Measurements from ENCODE around the gene MKRN2.
"Not testable (repeated sequence)": the region's sequence is repeated elsewhere in the genome, so short reads cannot be mapped to it uniquely, and the experiment has no call there.

Gene MKRN2

GRCh38 chr3:12591456-12591855 is 34.6 kb downstream of the MKRN2 start:
- no peak for DNase-seq

GRCh38 chr3:12591997-12592715 is 35.3 kb downstream of the MKRN2 start:
- DNase-seq = no peak

DNA sequence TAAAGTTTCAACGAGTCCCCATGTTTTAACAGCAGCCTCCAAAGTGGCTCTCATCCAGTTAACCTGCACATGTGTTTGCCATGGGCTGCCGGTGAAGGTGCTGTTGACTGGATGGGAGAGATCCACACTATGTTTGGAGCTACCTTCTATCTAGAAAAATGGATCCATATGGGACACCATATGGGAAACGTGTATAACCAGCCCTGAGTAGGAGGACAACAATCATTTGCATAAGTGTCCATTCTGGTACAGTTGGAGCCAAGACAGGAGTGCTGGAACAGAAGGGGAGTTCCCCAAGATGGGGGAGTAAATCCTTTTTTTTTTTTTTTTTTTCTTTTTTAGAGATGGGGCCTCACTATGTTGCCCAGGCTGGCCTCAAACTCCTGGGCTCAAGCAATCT is 36.6 kb downstream of the MKRN2 start:
- no peak for DNase-seq

DNA sequence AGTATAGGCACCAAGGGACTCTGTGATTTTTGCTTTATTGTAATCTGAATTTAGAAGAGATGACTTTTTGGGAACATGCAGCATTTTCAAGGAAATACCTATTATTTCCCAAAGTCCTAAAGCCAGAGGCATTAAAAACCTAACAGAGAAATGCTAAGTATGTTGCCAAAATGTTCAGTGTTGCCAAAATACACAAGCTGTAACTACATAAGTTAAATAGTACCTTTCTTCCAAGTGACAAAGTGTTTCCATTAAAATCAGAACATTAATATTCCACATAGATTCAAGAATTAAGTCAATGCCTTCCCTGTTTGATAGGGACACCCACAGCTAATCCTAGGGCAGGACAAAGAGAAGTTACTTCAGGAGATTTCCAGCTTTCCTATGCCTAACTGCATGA is 42.0 kb downstream of the MKRN2 start:
- no peak for DNase-seq

- no peak for DNase-seq
Observed at GRCh38 chr3:12601072-12601471, 44.2 kb downstream of the MKRN2 start.

- no peak for DNase-seq
Observed at GRCh38 chr3:12603969-12604368, 47.1 kb downstream of the MKRN2 start.

- DNase-seq = no peak
Observed at GRCh38 chr3:12608376-12608775, 51.5 kb downstream of the MKRN2 start.

DNA sequence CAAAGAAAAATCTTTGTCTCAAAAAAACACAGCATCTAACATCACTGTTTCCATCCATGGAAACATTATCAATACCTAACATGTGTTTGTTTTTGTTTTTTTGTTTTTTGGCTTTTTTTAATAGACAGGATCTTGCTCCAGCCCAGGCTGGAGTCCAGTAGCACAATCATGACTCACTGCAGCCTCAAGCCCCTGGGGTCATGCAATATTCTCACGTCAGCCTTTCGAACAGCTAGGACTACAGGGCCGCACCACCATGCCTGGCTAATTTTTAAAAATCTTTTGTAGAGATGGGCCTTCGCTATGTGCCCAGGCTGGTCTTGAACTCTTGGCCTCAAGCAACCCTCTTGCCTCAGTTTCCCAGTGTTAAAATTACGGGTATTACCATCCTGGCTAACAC is 54.2 kb downstream of the MKRN2 start:
- no peak for DNase-seq

DNA sequence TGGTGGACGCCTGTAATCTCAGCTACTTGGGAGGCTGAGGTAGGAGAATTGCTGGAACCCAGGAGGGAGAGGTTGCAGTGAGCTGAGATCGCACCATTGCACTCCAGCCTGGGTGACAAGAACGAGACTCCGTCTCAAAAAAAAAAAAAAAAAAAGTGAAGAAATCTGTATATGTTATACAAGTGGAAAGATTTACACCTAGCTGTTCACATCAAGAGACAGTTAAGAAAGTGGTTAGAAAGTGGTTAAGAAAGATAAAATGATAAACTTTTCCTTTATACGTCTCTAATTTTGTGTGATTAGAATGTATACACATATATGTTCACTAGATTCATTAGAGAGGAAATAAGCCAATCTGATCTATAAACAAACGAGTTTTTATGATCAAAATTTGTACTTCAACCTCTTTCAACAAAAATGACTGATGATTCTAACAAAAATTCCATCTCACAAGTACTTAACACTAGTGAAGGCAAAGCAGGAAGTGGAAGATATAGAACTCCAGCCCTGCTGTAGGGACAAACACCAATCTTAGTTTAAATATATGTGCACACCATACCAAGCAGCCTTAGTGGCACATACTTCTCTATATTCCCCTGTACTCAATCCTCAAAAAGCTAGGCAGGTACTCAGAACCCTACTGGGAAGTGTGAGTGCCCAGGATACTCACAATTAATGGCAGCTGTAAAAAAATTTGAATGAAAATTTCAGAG is 55.8 kb downstream of the MKRN2 start:
- no peak for DNase-seq

DNA sequence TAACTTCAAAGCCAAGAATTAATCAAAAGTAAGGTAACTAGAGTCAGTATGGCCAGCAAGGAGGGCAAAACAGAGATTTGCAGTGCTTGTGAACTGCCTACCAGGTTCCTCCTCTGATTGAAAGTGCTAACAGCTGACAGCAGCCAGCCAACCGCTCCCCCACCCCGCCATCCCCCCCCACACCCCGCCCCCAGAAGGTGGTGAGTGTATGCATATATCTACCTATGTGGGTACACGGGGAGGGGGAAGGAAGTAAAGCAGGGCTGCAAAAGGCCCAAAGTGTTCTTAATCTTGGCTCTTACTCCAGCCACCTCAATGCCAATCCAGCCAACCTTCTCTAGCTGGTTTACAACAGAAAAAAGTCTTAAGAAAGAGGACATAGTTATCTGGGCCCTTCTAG is 56.4 kb downstream of the MKRN2 start:
- DNase-seq = no peak

DNA sequence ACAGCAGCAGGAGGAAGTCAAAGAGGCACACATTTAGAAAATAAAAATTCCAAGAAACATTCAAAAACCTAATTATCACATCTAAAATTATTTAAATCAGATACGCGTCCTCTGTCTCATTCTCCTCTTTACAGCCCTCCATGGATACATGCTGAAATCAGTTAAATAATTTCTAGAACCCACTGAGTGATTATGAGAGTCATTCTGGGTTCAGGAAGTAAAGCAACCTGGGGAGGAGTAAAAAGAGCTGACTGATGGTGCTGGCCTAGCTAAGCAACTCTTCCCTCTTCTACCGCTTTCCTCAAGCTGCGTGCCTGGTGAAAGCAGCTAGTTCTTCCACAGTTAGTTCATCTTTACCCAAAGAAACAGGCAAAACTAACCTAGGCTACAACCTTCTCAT is 58.4 kb downstream of the MKRN2 start:
- no peak for DNase-seq

- no peak for DNase-seq
Observed at GRCh38 chr3:12618426-12618825, 61.5 kb downstream of the MKRN2 start.

- DNase-seq = no peak
Observed at GRCh38 chr3:12620305-12620704, 63.4 kb downstream of the MKRN2 start.

- DNase-seq = no peak
Observed at GRCh38 chr3:12620729-12621128, 63.8 kb downstream of the MKRN2 start.

DNA sequence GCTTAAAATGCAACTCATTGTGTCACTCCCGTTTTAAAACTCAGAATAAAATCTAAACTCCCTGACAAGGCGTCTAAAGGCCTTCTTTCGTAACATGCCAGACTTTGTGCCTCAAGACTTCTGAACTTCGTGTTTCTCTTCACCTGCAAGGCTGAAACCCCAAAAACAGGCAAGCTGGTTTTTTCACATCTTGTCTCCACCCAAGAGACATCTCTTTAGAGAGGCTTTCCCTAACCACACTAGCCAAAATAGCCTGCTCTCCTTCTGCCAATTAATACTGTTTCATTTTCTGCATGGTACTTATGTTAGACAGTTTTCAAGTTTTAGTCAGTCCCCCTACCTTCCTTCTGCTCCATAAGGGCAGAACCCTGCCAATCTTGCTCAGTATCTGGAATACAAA is 65.4 kb downstream of the MKRN2 start:
- DNase-seq = no peak

- no peak for DNase-seq
Observed at GRCh38 chr3:12624056-12624455, 67.2 kb downstream of the MKRN2 start.

DNA sequence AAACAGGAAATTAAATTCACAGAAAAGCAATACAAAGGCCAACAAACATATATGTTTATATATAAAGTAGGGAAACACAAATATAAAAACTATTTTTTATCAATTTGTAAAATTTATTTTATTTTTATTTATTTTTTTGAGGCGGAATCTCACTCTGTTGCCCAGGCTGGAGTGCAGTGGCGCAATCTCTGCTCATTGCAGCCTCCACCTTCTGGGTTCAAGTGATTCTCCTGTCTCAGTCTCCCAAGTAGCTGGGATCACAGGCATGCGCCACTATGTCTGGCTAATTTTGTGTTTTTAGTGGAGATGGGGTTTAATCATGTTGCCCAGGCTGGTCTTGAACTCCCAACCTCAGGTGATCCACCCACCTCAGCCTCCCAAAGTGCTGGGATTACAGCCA is 68.1 kb downstream of the MKRN2 start:
- not testable (repeated sequence) for DNase-seq

DNA sequence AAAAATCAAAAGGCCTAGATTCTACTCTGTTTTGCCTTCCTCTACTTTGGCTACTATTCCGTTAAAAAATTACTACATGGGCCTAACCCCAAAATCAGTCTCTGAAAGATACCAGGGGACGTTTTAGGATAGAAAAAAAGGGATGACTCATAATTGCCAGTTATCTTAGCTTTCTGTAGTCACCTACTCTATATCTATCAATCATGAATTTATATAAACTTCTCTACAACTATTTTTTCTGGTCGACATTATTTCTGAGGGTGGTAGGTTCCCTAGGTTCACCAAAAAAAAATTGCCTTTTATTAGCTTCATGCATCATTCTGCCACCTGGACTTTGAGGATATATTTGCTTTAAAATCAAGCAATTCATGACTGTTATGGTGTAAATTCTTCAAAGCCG is 70.5 kb downstream of the MKRN2 start:
- DNase-seq = no peak

DNA sequence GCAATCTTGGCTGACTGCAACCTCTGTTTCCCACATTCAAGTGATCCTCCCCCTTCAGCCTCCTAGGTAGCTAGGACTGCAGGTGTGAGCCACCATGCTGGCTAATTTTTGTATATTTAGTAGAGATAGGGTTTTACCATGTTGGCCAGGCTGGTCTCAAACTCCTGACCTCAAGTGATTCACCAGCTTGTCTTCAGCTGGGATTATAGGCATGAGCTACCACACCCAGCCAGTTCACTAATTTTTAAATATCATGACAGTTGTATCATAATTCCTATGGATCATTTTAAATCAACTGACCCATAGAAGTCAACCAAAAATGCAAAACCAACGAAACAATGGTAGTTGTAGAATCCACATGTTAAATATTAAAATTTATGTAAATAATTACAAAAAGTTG is 71.9 kb downstream of the MKRN2 start:
- DNase-seq = no peak

- no peak for DNase-seq
Observed at GRCh38 chr3:12629560-12629959, 72.7 kb downstream of the MKRN2 start.

DNA sequence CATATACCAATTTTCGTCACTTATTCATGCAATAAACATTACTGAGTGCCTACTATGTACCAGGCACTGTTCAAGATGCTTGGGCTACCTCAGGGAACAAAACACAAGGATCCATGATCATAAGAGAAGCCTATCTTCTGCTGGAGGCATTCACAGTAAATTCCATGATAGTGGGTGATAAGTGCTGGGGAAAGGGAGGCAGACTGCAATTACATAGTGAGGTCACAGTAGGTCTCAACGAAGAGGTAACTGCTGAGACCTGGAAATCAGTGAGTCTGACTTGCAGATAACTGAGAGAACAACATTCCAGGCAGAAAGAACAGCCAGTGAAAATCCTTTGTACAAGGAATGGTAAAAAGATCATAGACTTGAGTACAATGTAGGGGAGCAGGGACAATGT is 73.4 kb downstream of the MKRN2 start:
- no peak for DNase-seq

- DNase-seq = not testable (repeated sequence)
Observed at GRCh38 chr3:12630843-12631242, 74.0 kb downstream of the MKRN2 start.

GRCh38 chr3:12632523-12632922 is 75.6 kb downstream of the MKRN2 start:
- no peak for DNase-seq

- DNase-seq = no peak
Observed at GRCh38 chr3:12633108-12633507, 76.2 kb downstream of the MKRN2 start.

Data from central memory CD4-positive, alpha-beta T cell (primary cell).